ENCODE results near the gene NKAIN2. TPM values are rescaled to one million over a fixed set of nuclear protein-coding genes. Genes with fewer than 3 reads are reported as not detected.
A peak's percentile ranks its signal among the peaks of the same experiment; 100 is the strongest.
"Not testable (repeated sequence)": the region's sequence is repeated elsewhere in the genome, so short reads cannot be mapped to it uniquely, and the experiment has no call there.

Gene NKAIN2
- total RNA-seq, 2 experiments from 2014 or later, result not detected

GRCh38 chr6:124022051-124022450 is 218.4 kb downstream of the NKAIN2 start:
- H3K9me3 Mint-ChIP-seq (ENCODE audit: low read depth); H3K27me3 Mint-ChIP-seq; H3K4me1 Mint-ChIP-seq; CTCF ChIA-PET; H3K27ac Mint-ChIP-seq; H3K4me3 Mint-ChIP-seq; POLR2A ChIA-PET; intact Hi-C loops (cut with DNase I, micrococcal nuclease); DNase-seq; ATAC-seq; H3K36me3 Mint-ChIP-seq (ENCODE audit: low read depth): not testable (repeated sequence)

GRCh38 chr6:124022641-124023040 is 219.0 kb downstream of the NKAIN2 start:
- Mint-ChIP-seq H3K4me3 (no peak overlapping the region), H3K4me1 (no peaks in the 10 kb centered on the region), H3K36me3 (ENCODE audit: low read depth) (no peaks in the 10 kb centered on the region), H3K9me3 (ENCODE audit: low read depth) (no peaks in the 10 kb centered on the region), H3K27ac (no peak overlapping the region), H3K27me3 (no peaks in the 10 kb centered on the region)
- no peak for DNase-seq
- CTCF ChIA-PET, result no interaction called here
- no peak for ATAC-seq
- intact Hi-C loops (cut with DNase I, micrococcal nuclease), result no loop called here
- POLR2A ChIA-PET, result no interaction called here

- intact Hi-C loops (cut with DNase I, micrococcal nuclease), result no loop called here
- no peaks in the 10 kb centered on the region for H3K36me3 Mint-ChIP-seq (ENCODE audit: low read depth)
- ChIA-PET POLR2A (no interaction called here), CTCF (no interaction called here)
- no peak overlapping the region for H3K4me3 Mint-ChIP-seq
- H3K4me1 Mint-ChIP-seq, result no peaks in the 10 kb centered on the region
- DNase-seq (no peak), ATAC-seq (no peak)
- H3K9me3 Mint-ChIP-seq (ENCODE audit: low read depth), result no peaks in the 10 kb centered on the region
- H3K27me3 Mint-ChIP-seq, result no peaks in the 10 kb centered on the region
- H3K27ac Mint-ChIP-seq, result no peak overlapping the region
Measured at GRCh38 chr6:124026694-124027093, 223.0 kb downstream of the NKAIN2 start.

GRCh38 chr6:124027392-124027791 is 223.7 kb downstream of the NKAIN2 start:
- no peak overlapping the region for H3K4me3 Mint-ChIP-seq
- H3K9me3 Mint-ChIP-seq (ENCODE audit: low read depth), result no peaks in the 10 kb centered on the region
- no peaks in the 10 kb centered on the region for H3K27me3 Mint-ChIP-seq
- H3K36me3 Mint-ChIP-seq (ENCODE audit: low read depth), result no peaks in the 10 kb centered on the region
- no peak for ATAC-seq
- H3K27ac Mint-ChIP-seq, result no peak overlapping the region
- ChIA-PET CTCF (no interaction called here), POLR2A (no interaction called here)
- DNase-seq, result no peak
- H3K4me1 Mint-ChIP-seq, result no peaks in the 10 kb centered on the region
- intact Hi-C loops (cut with DNase I, micrococcal nuclease), result no loop called here

- POLR2A ChIA-PET, result no interaction called here
- H3K4me1 Mint-ChIP-seq, result no peaks in the 10 kb centered on the region
- H3K27me3 Mint-ChIP-seq, result no peaks in the 10 kb centered on the region
- no peaks in the 10 kb centered on the region for H3K36me3 Mint-ChIP-seq (ENCODE audit: low read depth)
- CTCF ChIA-PET, result no interaction called here
- no peak overlapping the region for H3K27ac Mint-ChIP-seq
- ATAC-seq, result no peak
- H3K4me3 Mint-ChIP-seq, result no peak overlapping the region
- no peak for DNase-seq
- intact Hi-C loops (cut with DNase I, micrococcal nuclease), result no loop called here
- no peaks in the 10 kb centered on the region for H3K9me3 Mint-ChIP-seq (ENCODE audit: low read depth)
Measured at GRCh38 chr6:124028117-124028516, 224.5 kb downstream of the NKAIN2 start.

- DNase-seq (no peak), ATAC-seq (no peak)
- no peak overlapping the region for H3K27ac Mint-ChIP-seq
- POLR2A ChIA-PET, result no interaction called here
- no peaks in the 10 kb centered on the region for H3K4me1 Mint-ChIP-seq
- H3K27me3 Mint-ChIP-seq, result no peaks in the 10 kb centered on the region
- no peaks in the 10 kb centered on the region for H3K9me3 Mint-ChIP-seq (ENCODE audit: low read depth)
- H3K36me3 Mint-ChIP-seq (ENCODE audit: low read depth), result no peaks in the 10 kb centered on the region
- CTCF ChIA-PET, result no interaction called here
- intact Hi-C loops (cut with DNase I, micrococcal nuclease), result no loop called here
- H3K4me3 Mint-ChIP-seq, result no peak overlapping the region
Measured at GRCh38 chr6:124029567-124029966, 225.9 kb downstream of the NKAIN2 start.

- CTCF ChIA-PET, result no interaction called here
- H3K27ac Mint-ChIP-seq, result no peak overlapping the region
- POLR2A ChIA-PET, result no interaction called here
- intact Hi-C loops (cut with DNase I, micrococcal nuclease), result no loop called here
- H3K36me3 Mint-ChIP-seq (ENCODE audit: low read depth), result no peaks in the 10 kb centered on the region
- H3K9me3 Mint-ChIP-seq (ENCODE audit: low read depth), result no peaks in the 10 kb centered on the region
- DNase-seq (no peak), ATAC-seq (no peak)
- H3K27me3 Mint-ChIP-seq, result no peaks in the 10 kb centered on the region
- no peak overlapping the region for H3K4me3 Mint-ChIP-seq
- no peaks in the 10 kb centered on the region for H3K4me1 Mint-ChIP-seq
Measured at GRCh38 chr6:124033501-124033900, 229.8 kb downstream of the NKAIN2 start.

GRCh38 chr6:124036384-124036783 is 232.7 kb downstream of the NKAIN2 start:
- no peaks in the 10 kb centered on the region for H3K27me3 Mint-ChIP-seq
- POLR2A ChIA-PET, result no interaction called here

GRCh38 chr6:124040655-124041054 is 237.0 kb downstream of the NKAIN2 start:
- Mint-ChIP-seq H3K36me3 (ENCODE audit: low read depth) (no peaks in the 10 kb centered on the region), H3K4me1 (no peaks in the 10 kb centered on the region), H3K4me3 (no peak overlapping the region), H3K27me3 (no peaks in the 10 kb centered on the region), H3K27ac (no peak overlapping the region), H3K9me3 (ENCODE audit: low read depth) (no peaks in the 10 kb centered on the region)
- ChIA-PET POLR2A (interaction anchor here (0.6 kb wide), 1 partner anchor 186 kb away, joined by 5 read pairs; no protein-coding TSS in a partner anchor), CTCF (no interaction called here)
- intact Hi-C loops (cut with DNase I, micrococcal nuclease), result no loop called here
- ATAC-seq (peak; percentile 23), DNase-seq (no peak)

More at GRCh38 chr6:124036384-124036783, 232.7 kb downstream of the NKAIN2 start:
- no peak for DNase-seq
- CTCF ChIA-PET, result no interaction called here
- H3K9me3 Mint-ChIP-seq (ENCODE audit: low read depth), result no peaks in the 10 kb centered on the region
- no peaks in the 10 kb centered on the region for H3K4me1 Mint-ChIP-seq
- intact Hi-C loops (cut with DNase I, micrococcal nuclease), result no loop called here
- no peaks in the 10 kb centered on the region for H3K36me3 Mint-ChIP-seq (ENCODE audit: low read depth)
- no peak overlapping the region for H3K27ac Mint-ChIP-seq
- ATAC-seq, result no peak
- H3K4me3 Mint-ChIP-seq, result no peak overlapping the region

GRCh38 chr6:124052120-124052519 is 248.5 kb downstream of the NKAIN2 start:
- H3K27ac Mint-ChIP-seq, result no peak overlapping the region
- H3K4me3 Mint-ChIP-seq, result no peak overlapping the region
- ChIA-PET CTCF (no interaction called here), POLR2A (no interaction called here)
- no peaks in the 10 kb centered on the region for H3K36me3 Mint-ChIP-seq (ENCODE audit: low read depth)
- ATAC-seq, result no peak
- peaks cover 6% of the 10 kb centered on the region for H3K27me3 Mint-ChIP-seq
- H3K9me3 Mint-ChIP-seq (ENCODE audit: low read depth), result no peaks in the 10 kb centered on the region
- peaks cover 3% of the 10 kb centered on the region for H3K4me1 Mint-ChIP-seq
- intact Hi-C loops (cut with DNase I, micrococcal nuclease), result no loop called here
- no peak for DNase-seq

GRCh38 chr6:124053315-124053714 is 249.7 kb downstream of the NKAIN2 start:
- H3K27ac Mint-ChIP-seq, result no peak overlapping the region
- no peak overlapping the region for H3K4me3 Mint-ChIP-seq
- ATAC-seq (no peak), DNase-seq (no peak)
- CTCF ChIA-PET, result no interaction called here
- POLR2A ChIA-PET, result no interaction called here
- H3K9me3 Mint-ChIP-seq (ENCODE audit: low read depth), result no peaks in the 10 kb centered on the region
- intact Hi-C loops (cut with DNase I, micrococcal nuclease), result no loop called here
- no peaks in the 10 kb centered on the region for H3K36me3 Mint-ChIP-seq (ENCODE audit: low read depth)
- H3K4me1 Mint-ChIP-seq, result peaks cover 3% of the 10 kb centered on the region
- H3K27me3 Mint-ChIP-seq, result peaks cover 6% of the 10 kb centered on the region

- Mint-ChIP-seq H3K9me3 (ENCODE audit: low read depth) (no peaks in the 10 kb centered on the region), H3K4me1 (peaks cover 3% of the 10 kb centered on the region), H3K27ac (no peak overlapping the region), H3K4me3 (no peak overlapping the region), H3K36me3 (ENCODE audit: low read depth) (no peaks in the 10 kb centered on the region), H3K27me3 (peaks cover 6% of the 10 kb centered on the region)
- DNase-seq, result no peak
- ChIA-PET POLR2A (no interaction called here), CTCF (no interaction called here)
- intact Hi-C loops (cut with DNase I, micrococcal nuclease), result no loop called here
- ATAC-seq, result peak; percentile 53
Measured at GRCh38 chr6:124054034-124054433, 250.4 kb downstream of the NKAIN2 start.

GRCh38 chr6:124055395-124055794 is 251.7 kb downstream of the NKAIN2 start:
- Mint-ChIP-seq H3K27me3 (peaks cover 3% of the 10 kb centered on the region), H3K36me3 (ENCODE audit: low read depth) (no peaks in the 10 kb centered on the region), H3K9me3 (ENCODE audit: low read depth) (no peaks in the 10 kb centered on the region), H3K27ac (no peak overlapping the region), H3K4me3 (no peak overlapping the region), H3K4me1 (peaks cover 3% of the 10 kb centered on the region)
- DNase-seq (no peak), ATAC-seq (no peak)
- POLR2A ChIA-PET, result no interaction called here
- intact Hi-C loops (cut with DNase I, micrococcal nuclease), result no loop called here
- CTCF ChIA-PET, result no interaction called here

Data from activated CD4-positive, alpha-beta T cell treated with anti-CD3 and anti-CD28 coated beads for 36 hours (primary cell).